Adrenal gland (tissue), 12 donors: ENCODE data around the gene STX4. TPM values are rescaled to one million over a fixed set of nuclear protein-coding genes. Genes with fewer than 3 reads are reported as not detected.

Experiments used
- DNase-seq, 7 donors: peaks; one replicate each; pipeline ENCODE4 v3.0.0-alpha.2; 2019 to 2020
- H3K27ac ChIP-seq, 5 donors: fragments of 200-600 bp; sonication (generic) in 4 of 5; 1 replicate in 3 of 5; 2 replicates in 2 of 5; pipeline versions ENCODE4 v1.5.1 to v1.8.0; 2016 to 2020; ENCODE audit warnings: mild to moderate bottlenecking in 1 of 5
- H3K27me3 ChIP-seq: fragments of 200-600 bp; 2 replicates; pipeline ENCODE4 v1.8.0; 2021
- H3K36me3 ChIP-seq, 2 donors: fragments of 200-600 bp; replicated peaks in 1 of 2; 1 replicate in 1 of 2; 2 replicates in 1 of 2; pipeline versions ENCODE4 v1.5.1 to v1.8.0; 2018 to 2022
- H3K4me1 ChIP-seq, 2 donors: fragments of 200-600 bp; replicated peaks in 1 of 2; 1 replicate in 1 of 2; 2 replicates in 1 of 2; pipeline versions ENCODE4 v1.5.1 to v1.8.0; 2018 to 2021
- H3K4me3 ChIP-seq, 4 donors: fragments of 200-600 bp; sonication (generic) in 3 of 4; one replicate each; pipeline ENCODE4 v1.5.1; 2016 to 2018
- H3K9me3 ChIP-seq, 3 donors: fragments of 200-600 bp; sonication (generic) in 1 of 3; replicated peaks in 1 of 3; 1 replicate in 2 of 3; 2 replicates in 1 of 3; pipeline versions ENCODE4 v1.5.1 to v1.8.0; 2016 to 2021
- CTCF ChIP-seq, 6 experiments: fragments of 450-650 bp in 4 of 6; fragments of 200-600 bp in 2 of 6; sonication (generic) in 1 of 6; IDR thresholded peaks; 1 replicate in 5 of 6; 2 replicates in 1 of 6; pipeline versions ENCODE4 v1.5.1 to v1.8.0; 2016 to 2021; ENCODE audit warnings: antibody characterized with exemption in 6 of 6, mild to moderate bottlenecking in 2 of 6, moderate library complexity in 1 of 6
- POLR2A ChIP-seq, 2 donors: fragments of 450-650 bp; IDR thresholded peaks; one replicate each; pipeline ENCODE4 v1.6.1; 2017; ENCODE audit warnings: antibody characterized with exemption in 2 of 2, mild to moderate bottlenecking in 2 of 2, moderate library complexity in 1 of 2
- WGBS, 4 donors: extraction: QIAGEN DNeasy Blood & Tissue Kit in 2 of 4; methylation state at CpG; one replicate each; pipeline versions ENCODE4 v1.1.5 to v1.1.7; 2013 to 2017; 5-methylcytosine and 5-hydroxymethylcytosine counted together
- intact Hi-C, 2 donors: fragments of 100-400 bp; cut with DNase I; formaldehyde crosslinking; loops; one replicate each; pipeline versions ENCODE4 v1.14.1 to v1.15.0; 2022 to 2023
- polyA plus RNA-seq, 3 donors: library from polyadenylated mRNA; stranded (reverse); fragments of 200-250 nt in 2 of 3; fragments of 350-450 nt in 1 of 3; fragmentation: Illumina TruSeq in 1 of 3; extraction: RNeasy Lipid Tissue Mini Kit (QIAGEN cat#74804) in 1 of 3; gene quantifications; one replicate each; pipeline ENCODE4 v1.2.3, GENCODE V29; 2013 to 2014
- total RNA-seq, 9 donors: library from RNA; depleted of rRNA in 4 of 9; stranded (reverse); fragments of >200 nt in 4 of 9; fragments of 120-200 nt in 1 of 9; fragmentation: NEBNext Ultra II Directional in 1 of 9; extraction: Animal tissue kit (Norgen Biotek cat#: 25700) in 1 of 9; gene quantifications; one replicate each; pipeline versions ENCODE4 v1.1.0 to v1.2.4, GENCODE V29; 2013 to 2023
- donor health status: healthy with polysubstance abuse.
- donor health status: Bipolar disorder and iron deficiency.
- donor health status: DM: yes; HTN: yes; CAD: no.
- donor health status: DM: no; HTN: no; CAD: no.
- donor health status: DM: no; HTN: no; CAD: no.
- donor health status: DM: yes; HTN: yes; CAD: no.

Gene STX4
- total and polyA plus RNA-seq, 12 donors, result 25.0 to 225 (median 58.0) TPM

- Histone ChIP-seq H3K4me3 (no peak overlapping the region), H3K9me3 (no peaks in the 10 kb centered on the region), H3K4me1 (peaks cover 9 to 13% of the 10 kb centered on the region in 2 donors), H3K36me3 (peaks cover 0 to 3% of the 10 kb centered on the region in 2 donors), H3K27ac (no peak overlapping the region), H3K27me3 (no peaks in the 10 kb centered on the region)
- 83 to 86% (median 85%) methylated on average over 21 to 23 of the region's 23 CpGs for WGBS, 4 donors
- intact Hi-C loops, result loop anchor here (5.0 to 10.0 kb wide), 7 partner anchors 53 to 875 kb away; partner anchors contain the start of genes FBXL19 (in 1 of the 2), PYCARD (in 1 of the 2) and ZNF843 (in 1 of the 2)
- no peak for DNase-seq
- TF ChIP-seq POLR2A (IDR thresholded peaks at IDR 0.05), result no peak
- no peak for TF ChIP-seq CTCF (IDR thresholded peaks at IDR 0.05)
Measured at GRCh38 chr16:30989469-30990047, 43.8 kb upstream of the STX4 start.

GRCh38 chr16:30990105-30990504 is 43.3 kb upstream of the STX4 start:
- H3K36me3 ChIP-seq, result no peaks in the 10 kb centered on the region
- TF ChIP-seq POLR2A (IDR thresholded peaks at IDR 0.05), result no peak
- TF ChIP-seq CTCF (IDR thresholded peaks at IDR 0.05), result no peak
- no peak overlapping the region for H3K27ac ChIP-seq
- H3K4me1 ChIP-seq, result peaks cover 9 to 12% of the 10 kb centered on the region in 2 donors
- 58 to 88% (median 81%) methylated on average over 4 to 12 of the region's 12 CpGs for WGBS, 4 donors
- no peak overlapping the region for H3K4me3 ChIP-seq
- intact Hi-C loops, result no loop called here
- DNase-seq, result no peak
- H3K9me3 ChIP-seq, result no peaks in the 10 kb centered on the region
- H3K27me3 ChIP-seq, result no peaks in the 10 kb centered on the region

GRCh38 chr16:30991052-30991451 is 42.3 kb upstream of the STX4 start:
- Histone ChIP-seq H3K9me3 (no peaks in the 10 kb centered on the region), H3K4me3 (no peak overlapping the region), H3K27me3 (no peaks in the 10 kb centered on the region), H3K4me1 (peaks cover 0 to 2% of the 10 kb centered on the region in 2 donors), H3K36me3 (no peaks in the 10 kb centered on the region), H3K27ac (no peak overlapping the region)
- TF ChIP-seq POLR2A (IDR thresholded peaks at IDR 0.05) (no peak), CTCF (IDR thresholded peaks at IDR 0.05) (no peak)
- 40 to 79% (median 76%) methylated on average over 1 to 8 of the region's 8 CpGs for WGBS, 4 donors
- no peak for DNase-seq
- intact Hi-C loops, result no loop called here

GRCh38 chr16:30992276-30992780 is 41.0 kb upstream of the STX4 start:
- peaks cover 4 to 7% of the 10 kb centered on the region in 2 donors for H3K4me1 ChIP-seq
- no peaks in the 10 kb centered on the region for H3K36me3 ChIP-seq
- no peak overlapping the region for H3K4me3 ChIP-seq
- TF ChIP-seq CTCF (IDR thresholded peaks at IDR 0.05), result no peak
- TF ChIP-seq POLR2A (IDR thresholded peaks at IDR 0.05), result no peak
- no peak overlapping the region for H3K27ac ChIP-seq
- H3K27me3 ChIP-seq, result no peaks in the 10 kb centered on the region
- intact Hi-C loops, result no loop called here
- DNase-seq, result no peak
- 76 to 85% (median 79%) methylated on average over 8 to 21 of the region's 21 CpGs for WGBS, 4 donors
- H3K9me3 ChIP-seq, result no peaks in the 10 kb centered on the region
